ENCODE data around the gene SNHG17. TPM values are rescaled to one million over a fixed set of nuclear protein-coding genes. Genes with fewer than 3 reads are reported as not detected.

Gene SNHG17
- polyA plus RNA-seq, 2 of the 4 experiments (the other 2 are of a cell fraction) = 125 to 154 TPM

DNA sequence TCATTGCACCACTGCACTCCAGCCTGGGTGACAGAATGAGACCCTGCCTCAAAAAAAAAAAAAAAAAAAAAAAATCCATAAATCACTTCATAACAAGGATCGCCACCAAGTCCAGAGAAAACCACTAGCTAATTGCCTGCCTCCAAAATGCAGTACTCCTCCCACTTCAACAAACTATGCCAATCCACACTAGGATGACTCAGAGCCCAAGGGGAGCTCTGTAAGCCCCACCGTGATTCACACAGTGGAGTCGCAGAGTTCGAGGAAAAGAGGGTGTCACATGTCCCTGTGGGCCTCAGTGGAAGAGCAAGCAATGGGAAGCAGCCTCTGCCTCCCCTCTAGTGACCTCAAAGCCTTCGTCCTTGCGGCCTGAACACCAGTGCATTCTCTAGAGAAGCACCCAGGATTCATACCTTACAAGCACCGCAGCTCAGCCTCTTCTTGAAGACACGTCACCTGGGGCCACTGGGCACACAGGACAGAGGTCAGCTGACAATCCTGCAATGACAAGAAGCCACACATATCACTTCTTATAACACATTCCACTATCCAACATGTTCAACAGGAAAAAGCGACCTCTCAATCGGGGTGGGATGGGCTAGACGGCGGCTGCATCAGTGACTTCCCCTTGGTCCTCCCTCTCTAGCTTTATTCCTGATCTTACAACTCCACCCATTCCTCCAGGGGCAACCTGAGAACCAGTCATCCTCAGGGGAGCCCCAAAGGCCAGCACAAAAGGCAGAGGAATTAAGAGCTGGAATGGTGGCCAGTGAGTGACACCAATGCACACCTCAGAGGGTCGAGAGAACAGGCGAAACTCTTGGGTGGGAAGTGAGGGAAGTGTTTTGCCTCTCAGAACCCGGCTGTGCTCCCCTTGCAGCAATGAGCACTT is 8.9 kb downstream of the SNHG17 start:
- no peak overlapping the region for H3K4me2 ChIP-seq
- 69% methylated on average over 15 of the region's 15 CpGs for WGBS (ENCODE audit: missing lambda C conversion rate)
- TF ChIP-seq HOXA7 (CRISPR knock-in tag; IDR thresholded peaks at IDR 0.05) (no peak), ZSCAN20 (CRISPR knock-in tag; IDR thresholded peaks at IDR 0.05) (no peak), MAFK (IDR thresholded peaks at IDR 0.05; ENCODE audit: partially characterized antibody) (no peak), RNF2 (IDR thresholded peaks at IDR 0.05; ENCODE audit: borderline replicate concordance, low read depth) (no peak), CHD4 (IDR thresholded peaks at IDR 0.05; ENCODE audit: borderline replicate concordance) (no peak), MAZ (IDR thresholded peaks at IDR 0.05; ENCODE audit: borderline replicate concordance, low read depth, low read length) (no peak), FOSL2 (IDR thresholded peaks at IDR 0.05) (no peak), FOSL2 (CRISPR knock-in tag; IDR thresholded peaks at IDR 0.05) (peak; percentile 20; the same call in 1 of the 2 replicates), HDAC2 (IDR thresholded peaks at IDR 0.05) (no peak)
- TF ChIP-seq, protein P1, sequence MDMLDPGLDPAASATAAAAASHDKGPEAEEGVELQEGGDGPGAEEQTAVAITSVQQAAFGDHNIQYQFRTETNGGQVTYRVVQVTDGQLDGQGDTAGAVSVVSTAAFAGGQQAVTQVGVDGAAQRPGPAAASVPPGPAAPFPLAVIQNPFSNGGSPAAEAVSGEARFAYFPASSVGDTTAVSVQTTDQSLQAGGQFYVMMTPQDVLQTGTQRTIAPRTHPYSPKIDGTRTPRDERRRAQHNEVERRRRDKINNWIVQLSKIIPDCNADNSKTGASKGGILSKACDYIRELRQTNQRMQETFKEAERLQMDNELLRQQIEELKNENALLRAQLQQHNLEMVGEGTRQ (IDR thresholded peaks at IDR 0.05) = peak; percentile 36; the same call in 1 of the 2 replicates
- DNase-seq (ENCODE audit: low read depth in 1 of 2, low spot score in 1 of 2) (peak; percentile 37 to 76), FAIRE-seq (no peak), ATAC-seq (peak; percentile 69 to 76)
- ChIA-PET POLR2A (interaction anchor here (0.7 to 2.1 kb wide), 4 partner anchors 9 to 300 kb away, joined by 3 to 24 read pairs (median 5); partner anchors contain the start of genes RALGAPB and SNHG17), CTCF (interaction anchor here (1.0 to 3.3 kb wide), 7 partner anchors 9 to 362 kb away, joined by 3 to 22 read pairs (median 5); partner anchors contain the start of genes RALGAPB and SNHG17)
- H3K27ac ChIP-seq = 0 out of 6 replicates have a peak overlapping the region, but pooled peaks of 1 of the 2 experiments have one; percentile 35
- H3K4me1 ChIP-seq = peaks cover 31% of the 10 kb centered on the region
- no peak overlapping the region for H3K4me3 ChIP-seq
- no peaks in the 10 kb centered on the region for H3K9me3 ChIP-seq

DNA sequence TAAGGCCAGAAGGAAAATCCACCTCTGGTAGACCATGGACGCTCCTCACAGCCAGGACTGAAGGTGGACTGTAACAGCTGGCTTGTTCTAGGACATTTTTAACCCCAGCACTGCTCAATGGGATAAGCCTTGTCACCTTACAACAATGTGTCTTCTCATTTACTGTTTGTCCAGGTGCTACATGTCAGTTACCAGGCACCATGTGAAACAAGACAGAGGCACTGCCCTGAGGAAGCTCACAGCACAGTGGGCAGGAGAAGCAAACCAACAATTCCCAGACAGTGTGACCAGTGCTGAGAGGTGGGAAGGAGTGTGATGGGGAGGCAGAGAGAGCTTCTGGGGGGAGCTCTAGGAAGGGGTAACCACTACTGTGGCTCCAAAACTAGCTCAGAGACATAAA is 10.7 kb downstream of the SNHG17 start:
- Histone ChIP-seq H3K4me3 (no peak overlapping the region), H3K4me1 (peaks cover 31% of the 10 kb centered on the region), H3K27ac (no peak overlapping the region), H3K4me2 (no peak overlapping the region), H3K9me3 (no peaks in the 10 kb centered on the region)
- CTCF ChIA-PET = interaction anchor here (0.6 to 3.3 kb wide), 6 partner anchors 10 to 115 kb away, joined by 3 to 22 read pairs (median 6); partner anchors contain the start of gene SNHG17
- ATAC-seq = no peak
- POLR2A ChIA-PET = interaction anchor here (0.8 to 1.2 kb wide), 2 partner anchors 10 to 11 kb away, joined by 3 to 6 read pairs; partner anchors contain the start of gene SNHG17
- TF ChIP-seq HOXB13 (CRISPR knock-in tag; IDR thresholded peaks at IDR 0.05; ENCODE audit: low read depth) (no peak), EHF (CRISPR knock-in tag; IDR thresholded peaks at IDR 0.05) (no peak), HEYL (CRISPR knock-in tag; IDR thresholded peaks at IDR 0.05) (no peak), POLR2A (IDR thresholded peaks at IDR 0.05; ENCODE audit: low read length) (no peak), RCOR1 (IDR thresholded peaks at IDR 0.05; ENCODE audit: low read depth, low read length) (no peak), MYC (IDR thresholded peaks at IDR 0.05; ENCODE audit: borderline replicate concordance, low read length) (no peak), POLR2AphosphoS2 (conservative IDR thresholded peaks at IDR 0.05; ENCODE audit: low read length) (no peak), RARB (CRISPR knock-in tag; IDR thresholded peaks at IDR 0.05) (no peak), CEBPB (IDR thresholded peaks at IDR 0.05) (no peak), RFX5 (IDR thresholded peaks at IDR 0.05) (no peak), CHD2 (IDR thresholded peaks at IDR 0.05; ENCODE audit: low read length, partially characterized antibody) (no peak), RAD21 (conservative IDR thresholded peaks at IDR 0.05 in 1 of 2, IDR thresholded peaks at IDR 0.05 in 1 of 2) (no peak), ESRRA (IDR thresholded peaks at IDR 0.05; ENCODE audit: borderline replicate concordance, low read length) (no peak)
- TF ChIP-seq, protein P2, sequence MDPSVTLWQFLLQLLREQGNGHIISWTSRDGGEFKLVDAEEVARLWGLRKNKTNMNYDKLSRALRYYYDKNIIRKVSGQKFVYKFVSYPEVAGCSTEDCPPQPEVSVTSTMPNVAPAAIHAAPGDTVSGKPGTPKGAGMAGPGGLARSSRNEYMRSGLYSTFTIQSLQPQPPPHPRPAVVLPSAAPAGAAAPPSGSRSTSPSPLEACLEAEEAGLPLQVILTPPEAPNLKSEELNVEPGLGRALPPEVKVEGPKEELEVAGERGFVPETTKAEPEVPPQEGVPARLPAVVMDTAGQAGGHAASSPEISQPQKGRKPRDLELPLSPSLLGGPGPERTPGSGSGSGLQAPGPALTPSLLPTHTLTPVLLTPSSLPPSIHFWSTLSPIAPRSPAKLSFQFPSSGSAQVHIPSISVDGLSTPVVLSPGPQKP (IDR thresholded peaks at IDR 0.05; ENCODE audit: low read depth, low read length) = no peak
- TF ChIP-seq, protein P3, sequence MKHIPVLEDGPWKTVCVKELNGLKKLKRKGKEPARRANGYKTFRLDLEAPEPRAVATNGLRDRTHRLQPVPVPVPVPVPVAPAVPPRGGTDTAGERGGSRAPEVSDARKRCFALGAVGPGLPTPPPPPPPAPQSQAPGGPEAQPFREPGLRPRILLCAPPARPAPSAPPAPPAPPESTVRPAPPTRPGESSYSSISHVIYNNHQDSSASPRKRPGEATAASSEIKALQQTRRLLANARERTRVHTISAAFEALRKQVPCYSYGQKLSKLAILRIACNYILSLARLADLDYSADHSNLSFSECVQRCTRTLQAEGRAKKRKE (CRISPR knock-in tag; IDR thresholded peaks at IDR 0.05; ENCODE audit: low read depth) = no peak
- TF ChIP-seq, protein P4, sequence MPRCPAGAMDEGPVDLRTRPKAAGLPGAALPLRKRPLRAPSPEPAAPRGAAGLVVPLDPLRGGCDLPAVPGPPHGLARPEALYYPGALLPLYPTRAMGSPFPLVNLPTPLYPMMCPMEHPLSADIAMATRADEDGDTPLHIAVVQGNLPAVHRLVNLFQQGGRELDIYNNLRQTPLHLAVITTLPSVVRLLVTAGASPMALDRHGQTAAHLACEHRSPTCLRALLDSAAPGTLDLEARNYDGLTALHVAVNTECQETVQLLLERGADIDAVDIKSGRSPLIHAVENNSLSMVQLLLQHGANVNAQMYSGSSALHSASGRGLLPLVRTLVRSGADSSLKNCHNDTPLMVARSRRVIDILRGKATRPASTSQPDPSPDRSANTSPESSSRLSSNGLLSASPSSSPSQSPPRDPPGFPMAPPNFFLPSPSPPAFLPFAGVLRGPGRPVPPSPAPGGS (IDR thresholded peaks at IDR 0.05) = no peak
- TF ChIP-seq, protein P5, sequence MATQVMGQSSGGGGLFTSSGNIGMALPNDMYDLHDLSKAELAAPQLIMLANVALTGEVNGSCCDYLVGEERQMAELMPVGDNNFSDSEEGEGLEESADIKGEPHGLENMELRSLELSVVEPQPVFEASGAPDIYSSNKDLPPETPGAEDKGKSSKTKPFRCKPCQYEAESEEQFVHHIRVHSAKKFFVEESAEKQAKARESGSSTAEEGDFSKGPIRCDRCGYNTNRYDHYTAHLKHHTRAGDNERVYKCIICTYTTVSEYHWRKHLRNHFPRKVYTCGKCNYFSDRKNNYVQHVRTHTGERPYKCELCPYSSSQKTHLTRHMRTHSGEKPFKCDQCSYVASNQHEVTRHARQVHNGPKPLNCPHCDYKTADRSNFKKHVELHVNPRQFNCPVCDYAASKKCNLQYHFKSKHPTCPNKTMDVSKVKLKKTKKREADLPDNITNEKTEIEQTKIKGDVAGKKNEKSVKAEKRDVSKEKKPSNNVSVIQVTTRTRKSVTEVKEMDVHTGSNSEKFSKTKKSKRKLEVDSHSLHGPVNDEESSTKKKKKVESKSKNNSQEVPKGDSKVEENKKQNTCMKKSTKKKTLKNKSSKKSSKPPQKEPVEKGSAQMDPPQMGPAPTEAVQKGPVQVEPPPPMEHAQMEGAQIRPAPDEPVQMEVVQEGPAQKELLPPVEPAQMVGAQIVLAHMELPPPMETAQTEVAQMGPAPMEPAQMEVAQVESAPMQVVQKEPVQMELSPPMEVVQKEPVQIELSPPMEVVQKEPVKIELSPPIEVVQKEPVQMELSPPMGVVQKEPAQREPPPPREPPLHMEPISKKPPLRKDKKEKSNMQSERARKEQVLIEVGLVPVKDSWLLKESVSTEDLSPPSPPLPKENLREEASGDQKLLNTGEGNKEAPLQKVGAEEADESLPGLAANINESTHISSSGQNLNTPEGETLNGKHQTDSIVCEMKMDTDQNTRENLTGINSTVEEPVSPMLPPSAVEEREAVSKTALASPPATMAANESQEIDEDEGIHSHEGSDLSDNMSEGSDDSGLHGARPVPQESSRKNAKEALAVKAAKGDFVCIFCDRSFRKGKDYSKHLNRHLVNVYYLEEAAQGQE (IDR thresholded peaks at IDR 0.05) = no peak
- TF ChIP-seq, protein P6, sequence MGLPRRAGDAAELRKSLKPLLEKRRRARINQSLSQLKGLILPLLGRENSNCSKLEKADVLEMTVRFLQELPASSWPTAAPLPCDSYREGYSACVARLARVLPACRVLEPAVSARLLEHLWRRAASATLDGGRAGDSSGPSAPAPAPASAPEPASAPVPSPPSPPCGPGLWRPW (IDR thresholded peaks at IDR 0.05) = no peak
- WGBS (ENCODE audit: missing lambda C conversion rate) = 100% methylated on average over 1 of the region's 1 CpG
- no peak for DNase-seq (ENCODE audit: low read depth in 1 of 2, low spot score in 1 of 2)
- FAIRE-seq = no peak

All from A549 (cell line).